Activated B cell treated with CpG ODN at 0.5 μM for 24 hours (primary cell): ENCODE results near the gene ACP1. TPM values are rescaled to one million over a fixed set of nuclear protein-coding genes. Genes with fewer than 3 reads are reported as not detected.
"Not testable (repeated sequence)": the region's sequence is repeated elsewhere in the genome, so short reads cannot be mapped to it uniquely, and the experiment has no call there.

Source experiments
- ATAC-seq: fragments of 200-7000 bp; cut with Tn5 transposase; one replicate; pipeline ENCODE4 v1.10.0; 2021; ENCODE audit warnings: low read depth, mild to moderate bottlenecking, moderate library complexity
- CTCF ChIA-PET: fragments of 350-600 bp; sonication (Branson Sonifier 250); formaldehyde crosslinking; loops from one replicate; lab custom pipeline; 2021; ENCODE audit warnings: antibody characterized with exemption; lab: Charles Lee
- POLR2A ChIA-PET: fragments of 350-600 bp; sonication (Branson Sonifier 250); formaldehyde crosslinking; loops from one replicate; lab custom pipeline; 2021; ENCODE audit warnings: antibody characterized with exemption; lab: Charles Lee
- DNase-seq: peaks from one replicate; pipeline ENCODE4 v3.0.0; 2022
- H3K27ac Mint-ChIP-seq: one replicate; pipeline ENCODE4 v1.8.0; 2020; ENCODE audit warnings: mixed read lengths
- H3K27me3 Mint-ChIP-seq: one replicate; pipeline ENCODE4 v1.8.0; 2021; ENCODE audit warnings: mixed read lengths
- H3K36me3 Mint-ChIP-seq: one replicate; pipeline ENCODE4 v1.8.0; 2021; ENCODE audit warnings: low read depth, mixed read lengths
- H3K4me1 Mint-ChIP-seq: one replicate; pipeline ENCODE4 v1.8.0; 2021; ENCODE audit warnings: mixed read lengths
- H3K4me3 Mint-ChIP-seq: one replicate; pipeline ENCODE4 v1.8.0; 2020; ENCODE audit warnings: mild to moderate bottlenecking, mixed read lengths
- H3K9me3 Mint-ChIP-seq: one replicate; pipeline ENCODE4 v1.8.0; 2020; ENCODE audit warnings: mixed read lengths
- intact Hi-C: fragments of 100-400 bp; cut with micrococcal nuclease; formaldehyde crosslinking; loops from one replicate; pipeline ENCODE4 v1.15.1; 2024
- total RNA-seq: library from RNA; stranded (reverse); gene quantifications from 2 replicates; pipeline ENCODE4 v1.2.3, GENCODE V29; 2022
- TF ChIP-seq, protein P1 (sequence below): fragments of 200-600 bp; IDR thresholded peaks from one replicate; pipeline ENCODE4 v1.8.0; 2022; ENCODE audit warnings: antibody characterized with exemption, mild to moderate bottlenecking

ACP1 gene
- total RNA-seq, 1 donor from 2014 or later = 81.8 TPM

DNA sequence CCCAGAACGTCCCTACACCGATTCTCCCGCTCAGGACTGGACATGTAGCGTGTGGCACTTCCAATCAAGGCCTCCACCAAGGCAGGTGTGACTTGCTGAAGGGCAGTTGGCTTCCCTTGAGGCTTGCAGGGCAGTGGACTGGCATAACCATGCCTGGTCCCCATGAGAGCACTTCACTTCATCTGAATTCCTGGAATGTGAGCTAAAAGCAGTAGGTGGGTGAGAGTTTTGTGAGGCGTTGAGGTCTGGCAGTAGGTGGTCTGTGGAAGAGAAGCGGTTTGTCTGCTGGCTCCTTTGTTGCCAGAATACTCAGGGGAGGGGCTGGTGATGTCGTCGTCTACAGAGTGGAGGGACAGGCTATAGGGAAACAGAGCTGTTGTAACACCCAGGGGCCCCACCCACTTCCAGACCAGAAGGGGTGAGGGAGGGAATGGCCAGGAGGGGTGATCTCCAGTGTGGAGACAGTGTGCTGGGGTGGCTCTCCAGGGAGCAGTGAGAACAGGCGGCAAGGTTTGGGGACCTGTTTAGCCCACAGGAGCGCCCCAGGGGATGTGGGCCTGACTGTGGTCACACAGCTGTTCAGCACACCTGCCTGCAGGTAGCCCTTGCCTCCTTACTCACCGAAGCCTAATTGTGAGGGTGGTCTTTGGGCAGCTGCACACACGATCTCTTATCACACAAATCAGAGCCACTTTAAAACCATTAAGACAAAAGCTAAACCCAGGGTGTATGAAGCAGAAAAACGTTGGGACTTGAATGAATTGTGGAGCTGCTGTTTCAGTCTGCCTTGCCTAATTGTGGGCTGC, 44.6 kb downstream of the ACP1 start:
- POLR2A ChIA-PET = no interaction called here
- DNase-seq (no peak), ATAC-seq (no peak)
- CTCF ChIA-PET = no interaction called here
- Mint-ChIP-seq H3K9me3 (no peaks in the 10 kb centered on the region), H3K4me1 (no peaks in the 10 kb centered on the region), H3K27ac (no peak overlapping the region), H3K4me3 (no peak overlapping the region), H3K36me3 (no peaks in the 10 kb centered on the region), H3K27me3 (peaks cover 2% of the 10 kb centered on the region)
- TF ChIP-seq, protein P1, sequence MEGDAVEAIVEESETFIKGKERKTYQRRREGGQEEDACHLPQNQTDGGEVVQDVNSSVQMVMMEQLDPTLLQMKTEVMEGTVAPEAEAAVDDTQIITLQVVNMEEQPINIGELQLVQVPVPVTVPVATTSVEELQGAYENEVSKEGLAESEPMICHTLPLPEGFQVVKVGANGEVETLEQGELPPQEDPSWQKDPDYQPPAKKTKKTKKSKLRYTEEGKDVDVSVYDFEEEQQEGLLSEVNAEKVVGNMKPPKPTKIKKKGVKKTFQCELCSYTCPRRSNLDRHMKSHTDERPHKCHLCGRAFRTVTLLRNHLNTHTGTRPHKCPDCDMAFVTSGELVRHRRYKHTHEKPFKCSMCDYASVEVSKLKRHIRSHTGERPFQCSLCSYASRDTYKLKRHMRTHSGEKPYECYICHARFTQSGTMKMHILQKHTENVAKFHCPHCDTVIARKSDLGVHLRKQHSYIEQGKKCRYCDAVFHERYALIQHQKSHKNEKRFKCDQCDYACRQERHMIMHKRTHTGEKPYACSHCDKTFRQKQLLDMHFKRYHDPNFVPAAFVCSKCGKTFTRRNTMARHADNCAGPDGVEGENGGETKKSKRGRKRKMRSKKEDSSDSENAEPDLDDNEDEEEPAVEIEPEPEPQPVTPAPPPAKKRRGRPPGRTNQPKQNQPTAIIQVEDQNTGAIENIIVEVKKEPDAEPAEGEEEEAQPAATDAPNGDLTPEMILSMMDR = no peak
- intact Hi-C loops = no loop called here

DNA sequence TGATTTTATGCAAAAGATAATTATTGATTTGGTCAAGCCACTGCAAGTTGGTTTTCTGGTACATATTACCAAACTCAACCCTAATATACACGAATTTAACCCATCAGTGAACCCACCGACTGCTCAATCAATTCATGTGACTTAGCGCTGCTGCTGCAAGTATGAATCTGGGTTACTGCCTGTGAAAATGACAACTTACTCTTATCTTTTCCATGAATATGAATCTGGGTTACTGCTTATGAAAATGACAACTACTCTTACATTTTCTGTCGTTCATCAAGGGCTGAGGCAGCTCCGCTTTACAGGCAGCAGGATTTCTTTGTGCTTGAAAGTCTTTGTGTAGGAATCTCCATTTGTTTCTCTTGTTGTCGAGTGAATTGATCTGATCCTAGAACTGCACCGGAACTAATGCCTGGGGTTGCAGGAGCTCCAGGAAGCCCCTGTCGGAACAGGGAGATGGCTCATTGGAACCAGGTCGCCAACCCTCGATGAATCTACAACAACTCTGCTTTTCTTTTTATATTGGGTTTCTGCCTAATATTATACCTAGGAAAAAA, 45.3 kb downstream of the ACP1 start:
- POLR2A ChIA-PET = no interaction called here
- H3K4me3 Mint-ChIP-seq = no peak overlapping the region
- no peaks in the 10 kb centered on the region for H3K9me3 Mint-ChIP-seq
- ATAC-seq (no peak), DNase-seq (no peak)
- CTCF ChIA-PET = no interaction called here
- H3K27me3 Mint-ChIP-seq = peaks cover 2% of the 10 kb centered on the region
- TF ChIP-seq, protein P1 = no peak
- H3K36me3 Mint-ChIP-seq = no peaks in the 10 kb centered on the region
- intact Hi-C loops = no loop called here
- no peak overlapping the region for H3K27ac Mint-ChIP-seq
- H3K4me1 Mint-ChIP-seq = no peaks in the 10 kb centered on the region

DNA sequence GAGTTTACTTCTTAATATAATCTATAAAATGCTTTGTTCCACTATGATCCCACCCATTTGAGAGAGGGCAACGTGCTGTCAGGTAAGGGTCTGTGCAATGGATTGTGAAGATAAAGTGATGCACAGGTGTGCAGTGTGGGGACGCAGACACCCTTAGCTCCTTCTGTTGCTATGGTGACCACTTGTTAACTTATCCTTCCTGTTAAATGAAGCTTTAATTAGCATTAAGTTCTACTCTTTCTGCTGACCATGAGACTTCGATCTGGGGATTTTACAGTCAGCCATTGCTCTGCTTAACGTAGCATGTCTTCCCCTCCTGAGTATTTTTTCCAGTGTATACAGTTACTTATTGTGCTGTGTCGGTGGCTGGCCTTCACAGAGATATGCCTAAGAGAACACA, 46.2 kb downstream of the ACP1 start:
- ChIA-PET CTCF (no interaction called here), POLR2A (no interaction called here)
- H3K4me3 Mint-ChIP-seq = no peak overlapping the region
- intact Hi-C loops = no loop called here
- TF ChIP-seq, protein P1 = no peak
- H3K9me3 Mint-ChIP-seq = no peaks in the 10 kb centered on the region
- no peaks in the 10 kb centered on the region for H3K27me3 Mint-ChIP-seq
- ATAC-seq (no peak), DNase-seq (no peak)
- no peaks in the 10 kb centered on the region for H3K4me1 Mint-ChIP-seq
- no peak overlapping the region for H3K27ac Mint-ChIP-seq
- no peaks in the 10 kb centered on the region for H3K36me3 Mint-ChIP-seq

DNA sequence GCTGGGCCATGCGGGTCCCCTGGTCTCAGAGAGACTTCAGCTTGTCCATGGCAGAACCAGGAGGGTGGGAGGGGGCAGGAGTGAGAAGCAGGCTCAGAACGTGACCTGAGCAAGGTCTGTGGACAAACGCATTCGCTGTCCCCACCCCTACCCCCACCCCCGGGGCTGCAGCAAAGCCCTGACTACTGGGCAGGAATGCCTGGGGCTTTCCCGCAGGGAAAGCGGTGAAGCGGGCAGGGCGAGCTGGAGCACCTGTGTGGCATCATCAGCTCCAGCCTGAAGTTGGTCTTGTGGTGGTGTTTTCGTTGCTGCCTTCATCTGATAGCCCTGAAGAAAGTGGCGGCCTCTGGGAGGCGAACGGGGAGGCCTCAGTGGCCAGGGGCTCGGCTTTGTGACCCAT, 49.2 kb downstream of the ACP1 start:
- Mint-ChIP-seq H3K27me3 (no peaks in the 10 kb centered on the region), H3K4me3 (no peak overlapping the region), H3K36me3 (no peaks in the 10 kb centered on the region), H3K27ac (no peak overlapping the region), H3K9me3 (no peaks in the 10 kb centered on the region), H3K4me1 (no peaks in the 10 kb centered on the region)
- POLR2A ChIA-PET = no interaction called here
- no peak for DNase-seq
- ATAC-seq = no peak
- intact Hi-C loops = no loop called here
- CTCF ChIA-PET = no interaction called here
- TF ChIP-seq, protein P1 = no peak

DNA sequence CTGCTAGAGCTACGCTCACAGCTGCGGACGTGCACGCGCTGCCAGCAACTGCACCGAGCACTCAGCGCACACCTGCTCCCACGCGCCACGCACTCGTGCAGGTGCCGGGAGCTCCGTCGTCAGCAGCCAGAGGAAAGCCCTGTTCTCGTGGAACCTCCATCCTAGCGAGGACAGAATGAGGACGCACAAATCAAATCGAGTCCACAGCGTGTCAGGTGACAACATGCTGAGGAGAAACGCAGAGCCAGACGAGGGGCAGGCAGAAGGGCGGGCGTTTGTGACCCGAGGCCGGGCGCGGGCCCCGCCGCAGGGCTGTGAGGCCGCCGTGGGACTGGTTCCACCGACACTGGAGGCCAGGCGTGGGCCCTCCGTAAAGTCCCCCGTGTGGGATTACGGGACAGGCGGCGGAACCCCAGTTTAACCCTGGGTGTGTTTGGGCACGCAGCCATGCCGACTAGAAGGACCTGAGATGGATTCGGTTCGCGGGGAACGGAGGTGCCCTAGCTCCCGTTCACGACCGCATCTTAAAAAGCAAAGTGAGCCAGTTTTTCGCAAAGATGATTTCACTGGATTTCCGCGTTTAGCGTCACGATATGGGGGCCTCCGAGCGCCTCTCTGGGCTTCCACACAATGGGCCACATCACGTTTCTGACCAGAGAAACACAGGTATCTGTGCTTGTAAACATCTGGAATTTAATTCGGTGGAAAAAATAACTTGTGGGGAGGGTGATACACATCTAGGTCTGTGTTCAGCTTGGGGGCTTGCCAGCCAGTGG, 50.0 kb downstream of the ACP1 start:
- CTCF ChIA-PET = no interaction called here
- intact Hi-C loops = no loop called here
- H3K36me3 Mint-ChIP-seq = no peaks in the 10 kb centered on the region
- ATAC-seq = no peak
- POLR2A ChIA-PET = no interaction called here
- H3K4me1 Mint-ChIP-seq = no peaks in the 10 kb centered on the region
- no peaks in the 10 kb centered on the region for H3K9me3 Mint-ChIP-seq
- H3K4me3 Mint-ChIP-seq = no peak overlapping the region
- no peak for DNase-seq
- no peak overlapping the region for H3K27ac Mint-ChIP-seq
- H3K27me3 Mint-ChIP-seq = no peaks in the 10 kb centered on the region
- TF ChIP-seq, protein P1 = no peak

DNA sequence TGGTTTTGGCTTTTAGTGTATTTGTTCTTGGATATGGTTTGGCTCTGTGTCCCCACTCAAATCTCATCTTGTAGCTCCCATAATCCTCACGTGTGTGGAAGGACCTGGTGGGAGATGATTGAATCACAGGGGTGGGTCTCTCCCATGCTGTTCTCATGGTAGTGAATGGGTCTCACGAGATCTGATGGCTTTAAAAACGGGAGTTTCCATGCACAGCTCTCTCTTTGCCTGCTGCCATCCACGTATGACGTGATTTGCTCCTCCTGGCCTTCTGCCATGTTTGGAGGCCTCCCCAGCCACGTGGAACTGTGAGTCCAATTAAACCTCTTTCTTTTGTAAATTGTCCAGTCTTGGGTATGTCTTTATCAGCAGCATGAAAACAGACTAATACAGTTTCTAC, 51.2 kb downstream of the ACP1 start:
- intact Hi-C loops, H3K4me3 Mint-ChIP-seq, POLR2A ChIA-PET, H3K4me1 Mint-ChIP-seq, H3K27me3 Mint-ChIP-seq, H3K27ac Mint-ChIP-seq, ATAC-seq, DNase-seq, H3K9me3 Mint-ChIP-seq, CTCF ChIA-PET, H3K36me3 Mint-ChIP-seq: not testable (repeated sequence)
